ENCODE results near the gene TEX50. TPM values are rescaled to one million over a fixed set of nuclear protein-coding genes. Genes with fewer than 3 reads are reported as not detected.
A peak's percentile ranks its signal among the peaks of the same experiment; 100 is the strongest.
"Not testable (repeated sequence)": the region's sequence is repeated elsewhere in the genome, so short reads cannot be mapped to it uniquely, and the experiment has no call there.

TEX50 gene
- total RNA-seq, 2 experiments from 2014 or later, result not detected

DNA sequence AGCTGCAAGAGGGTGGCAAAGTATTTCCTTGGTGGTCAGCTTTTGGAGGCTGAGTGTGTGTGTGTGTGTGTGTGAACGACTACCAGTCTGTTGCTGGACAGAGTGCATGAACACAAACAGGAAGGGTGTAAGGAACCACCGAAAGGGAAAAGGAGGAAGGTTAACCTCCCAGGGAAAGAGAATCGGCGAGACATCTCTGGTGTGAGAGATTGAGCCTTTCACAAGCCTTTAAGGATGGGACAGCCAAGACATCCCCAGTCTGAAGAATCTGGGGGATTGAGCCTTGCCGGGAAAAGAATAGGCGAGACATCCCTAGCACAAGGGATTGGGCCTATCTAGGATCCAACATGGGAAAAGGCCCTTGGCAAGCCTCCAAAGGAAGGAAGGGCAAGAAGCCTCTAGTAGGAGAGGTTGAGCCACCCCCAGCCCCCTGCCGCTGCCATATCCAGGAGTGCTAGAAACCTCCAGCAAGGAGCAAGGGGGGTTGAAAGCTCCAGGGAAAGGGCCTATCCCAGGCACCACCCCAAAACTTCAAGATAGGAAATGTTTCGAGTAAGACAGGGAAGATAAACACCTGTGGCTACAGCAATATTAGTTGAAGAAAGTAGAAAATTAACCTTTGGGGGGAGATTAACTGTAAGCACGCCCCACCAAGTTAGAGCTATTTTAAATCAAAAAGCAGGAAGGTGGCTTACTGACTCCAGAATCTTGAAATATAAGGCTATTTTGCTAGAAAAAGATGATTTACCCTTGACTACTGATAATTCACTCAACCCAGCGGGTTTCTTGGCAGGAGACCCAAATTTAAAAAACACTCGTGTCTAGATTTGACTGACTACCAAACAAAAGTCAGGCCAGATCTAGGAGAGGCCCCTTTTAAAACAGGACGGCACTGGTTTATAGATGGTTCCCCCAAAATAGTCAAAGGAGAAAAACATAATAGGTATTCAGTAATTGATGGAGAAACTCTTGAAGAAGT, 3.2 kb downstream of the TEX50 start:
- Mint-ChIP-seq H3K27me3 (no peaks in the 10 kb centered on the region), H3K36me3 (ENCODE audit: low read depth) (no peaks in the 10 kb centered on the region), H3K4me3 (no peak overlapping the region), H3K4me1 (peaks cover 2% of the 10 kb centered on the region), H3K27ac (no peak overlapping the region), H3K9me3 (peaks cover 6% of the 10 kb centered on the region)
- ChIA-PET CTCF (no interaction called here), POLR2A (no interaction called here)
- DNase-seq, result no peak

DNA sequence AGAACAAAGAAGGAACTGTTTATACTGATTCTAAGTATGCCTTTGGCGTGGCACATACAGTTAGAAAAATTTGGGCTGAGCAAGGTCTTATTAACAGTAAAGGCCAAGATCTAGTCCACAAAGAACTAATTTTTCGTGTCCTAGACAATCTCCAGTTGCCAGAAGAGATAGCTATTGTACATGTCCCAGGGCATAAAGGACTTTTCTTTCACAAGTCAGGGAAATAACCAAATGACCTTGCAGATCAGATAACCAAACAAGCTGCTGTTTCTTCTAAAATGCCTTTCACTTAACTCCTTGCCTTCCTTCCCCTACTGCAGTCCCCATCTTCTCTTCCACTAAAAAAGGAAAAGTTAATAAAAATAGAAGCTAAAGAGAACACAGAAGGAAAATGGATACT, 4.0 kb downstream of the TEX50 start:
- peaks cover 6% of the 10 kb centered on the region for H3K9me3 Mint-ChIP-seq

DNA sequence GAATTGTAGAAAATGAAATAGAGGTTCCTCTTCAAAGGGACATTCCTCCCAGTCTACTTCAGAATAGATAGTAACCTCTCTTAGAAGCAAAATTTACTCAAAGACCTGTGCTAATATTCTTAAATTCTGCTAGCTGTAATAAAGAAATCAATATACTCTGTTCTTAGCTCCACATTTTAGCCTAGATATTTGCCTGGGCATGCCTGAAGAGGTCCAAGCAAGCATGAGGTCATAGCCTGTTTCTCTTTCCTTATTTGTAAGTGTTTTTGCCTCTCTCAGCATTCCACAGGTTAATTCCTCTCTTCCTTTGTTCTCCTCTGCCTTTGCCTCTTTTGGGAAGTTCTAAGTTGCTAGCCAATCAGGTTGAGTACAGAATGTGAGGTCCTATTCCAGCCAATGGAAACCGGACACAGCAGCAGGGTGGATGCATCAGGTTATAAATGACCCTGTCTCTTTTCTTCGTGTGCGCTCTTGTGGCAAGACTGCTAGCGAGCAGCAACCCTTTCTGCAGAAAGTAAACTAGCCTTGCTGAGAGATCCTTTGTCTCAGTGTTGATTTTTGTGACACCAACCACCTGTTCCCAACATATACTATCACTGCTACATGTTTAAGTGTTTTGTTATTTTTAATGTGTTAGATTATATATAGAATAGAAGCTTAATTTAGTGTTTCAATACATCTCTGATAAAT, 7.5 kb downstream of the TEX50 start:
- H3K4me3 Mint-ChIP-seq; H3K36me3 Mint-ChIP-seq (ENCODE audit: low read depth); POLR2A ChIA-PET; H3K4me1 Mint-ChIP-seq; H3K27me3 Mint-ChIP-seq; H3K9me3 Mint-ChIP-seq; H3K27ac Mint-ChIP-seq; DNase-seq: not testable (repeated sequence)
- CTCF ChIA-PET, result interaction anchor here (0.7 kb wide), 1 partner anchor 65 kb away, joined by 3 read pairs; no protein-coding TSS in a partner anchor

More for the DNA sequence above, 4.0 kb downstream of the TEX50 start:
- Mint-ChIP-seq H3K4me1 (peaks cover 2% of the 10 kb centered on the region), H3K27me3 (no peaks in the 10 kb centered on the region), H3K4me3 (no peak overlapping the region), H3K36me3 (ENCODE audit: low read depth) (no peaks in the 10 kb centered on the region), H3K27ac (no peak overlapping the region)
- ChIA-PET POLR2A (no interaction called here), CTCF (no interaction called here)
- DNase-seq, result no peak

DNA sequence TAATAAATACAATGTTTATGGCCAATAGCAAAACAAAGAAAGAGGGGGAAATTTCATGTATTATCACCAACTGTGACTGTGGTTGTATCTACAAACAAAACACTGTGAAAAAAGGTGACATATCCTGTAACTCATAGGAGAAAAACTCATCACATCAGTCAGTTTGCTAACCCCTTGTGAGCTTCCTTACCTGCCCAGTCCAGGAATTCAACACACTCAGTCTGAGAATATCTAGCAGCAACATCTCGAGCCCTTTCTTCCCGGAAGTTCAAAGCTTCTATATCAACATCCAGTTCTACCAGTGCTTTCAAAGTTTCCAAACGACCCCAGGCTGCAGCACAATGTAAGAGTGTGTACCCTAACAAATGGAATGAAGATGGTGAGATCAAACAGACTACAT, 11.5 kb downstream of the TEX50 start:
- H3K27me3 Mint-ChIP-seq, result peaks cover 1% of the 10 kb centered on the region
- peaks cover 3% of the 10 kb centered on the region for H3K9me3 Mint-ChIP-seq
- ChIA-PET POLR2A (no interaction called here), CTCF (no interaction called here)
- no peak overlapping the region for H3K4me3 Mint-ChIP-seq
- no peak overlapping the region for H3K27ac Mint-ChIP-seq
- no peaks in the 10 kb centered on the region for H3K36me3 Mint-ChIP-seq (ENCODE audit: low read depth)
- no peak for DNase-seq
- H3K4me1 Mint-ChIP-seq, result peaks cover 2% of the 10 kb centered on the region

DNA sequence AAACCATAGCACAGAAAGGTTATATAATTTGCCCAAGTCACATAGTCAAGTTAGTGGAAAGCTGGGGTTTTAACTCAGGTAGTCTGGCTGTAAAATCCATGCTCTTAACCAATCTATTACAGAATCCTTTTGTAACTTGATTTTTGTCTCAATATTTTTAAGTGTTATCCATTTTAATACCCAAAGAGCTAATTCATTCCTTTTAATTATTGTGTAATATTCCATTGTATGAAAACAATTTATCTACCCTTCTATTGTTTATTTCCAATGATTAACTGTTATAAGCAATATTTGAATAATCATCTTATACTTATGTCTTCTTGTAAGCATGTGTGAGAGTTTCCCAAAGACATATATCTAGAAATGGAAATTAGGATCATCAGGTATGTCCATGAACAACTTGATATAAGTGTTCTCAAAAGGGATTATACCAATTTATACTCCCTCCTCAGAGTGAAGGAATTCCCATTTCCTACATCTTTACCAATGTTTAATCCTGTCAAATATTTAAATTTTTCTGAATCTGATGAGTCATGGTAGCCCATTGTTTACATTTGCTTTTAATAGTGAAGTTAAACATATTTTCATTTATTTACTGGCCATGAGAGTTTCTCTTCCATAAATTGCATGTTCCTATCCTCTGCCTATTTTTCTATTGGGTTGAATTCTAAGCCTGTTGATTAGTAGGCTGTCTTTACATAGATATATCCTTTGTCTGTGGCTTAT, 13.9 kb downstream of the TEX50 start:
- Mint-ChIP-seq H3K27ac (no peak overlapping the region), H3K4me1 (no peaks in the 10 kb centered on the region), H3K36me3 (ENCODE audit: low read depth) (no peaks in the 10 kb centered on the region), H3K27me3 (peaks cover 18% of the 10 kb centered on the region), H3K9me3 (peaks cover 2% of the 10 kb centered on the region), H3K4me3 (no peak overlapping the region)
- DNase-seq, result no peak
- ChIA-PET POLR2A (no interaction called here), CTCF (no interaction called here)

DNA sequence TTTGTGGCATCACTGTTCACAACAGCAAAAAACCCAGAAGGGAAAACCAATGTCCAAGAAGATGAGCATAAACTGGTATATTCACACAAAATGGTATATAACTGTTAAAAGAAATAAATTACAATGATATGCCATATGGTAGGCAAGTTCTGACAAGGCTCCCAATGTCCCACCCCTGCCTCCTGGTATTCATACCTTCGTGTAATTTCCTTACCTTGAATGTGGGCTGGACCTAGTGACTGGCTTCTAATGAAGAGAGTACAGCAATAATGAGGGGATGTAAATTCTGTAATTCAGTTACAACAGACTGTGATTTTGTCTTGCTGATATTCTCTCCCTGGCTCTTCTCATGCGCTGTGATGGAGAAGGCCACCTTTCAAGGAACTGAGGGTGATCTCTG, 25.2 kb downstream of the TEX50 start:
- ChIA-PET POLR2A (no interaction called here), CTCF (no interaction called here)
- H3K27me3 Mint-ChIP-seq, result peaks cover 5% of the 10 kb centered on the region
- no peaks in the 10 kb centered on the region for H3K36me3 Mint-ChIP-seq (ENCODE audit: low read depth)
- H3K9me3 Mint-ChIP-seq, result peaks cover 2% of the 10 kb centered on the region
- no peak for DNase-seq
- no peak overlapping the region for H3K27ac Mint-ChIP-seq
- no peak overlapping the region for H3K4me3 Mint-ChIP-seq
- H3K4me1 Mint-ChIP-seq, result no peaks in the 10 kb centered on the region

DNA sequence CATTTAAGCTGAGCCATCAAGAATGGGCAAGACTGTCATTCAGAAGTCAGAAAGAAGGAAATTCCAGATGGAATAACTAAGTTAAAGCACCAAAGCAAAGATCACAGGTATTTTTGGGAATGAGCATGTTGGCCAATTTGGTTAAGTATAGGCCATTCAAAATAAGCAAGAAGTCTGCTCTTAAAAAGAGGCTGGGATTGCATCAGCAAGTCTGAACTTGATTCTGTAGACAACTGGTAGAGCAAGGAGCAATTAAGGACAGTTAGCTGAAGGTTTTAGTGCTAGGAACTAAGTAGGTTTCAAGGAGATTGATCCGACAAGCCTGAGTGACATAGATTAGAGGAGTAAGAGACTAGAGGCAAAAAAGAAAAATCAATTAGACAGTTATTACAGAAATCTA, 26.1 kb downstream of the TEX50 start:
- ChIA-PET CTCF (no interaction called here), POLR2A (no interaction called here)
- Mint-ChIP-seq H3K27me3 (peaks cover 5% of the 10 kb centered on the region), H3K27ac (no peak overlapping the region), H3K36me3 (ENCODE audit: low read depth) (no peaks in the 10 kb centered on the region), H3K4me1 (no peaks in the 10 kb centered on the region), H3K4me3 (no peak overlapping the region), H3K9me3 (no peaks in the 10 kb centered on the region)
- no peak for DNase-seq

DNA sequence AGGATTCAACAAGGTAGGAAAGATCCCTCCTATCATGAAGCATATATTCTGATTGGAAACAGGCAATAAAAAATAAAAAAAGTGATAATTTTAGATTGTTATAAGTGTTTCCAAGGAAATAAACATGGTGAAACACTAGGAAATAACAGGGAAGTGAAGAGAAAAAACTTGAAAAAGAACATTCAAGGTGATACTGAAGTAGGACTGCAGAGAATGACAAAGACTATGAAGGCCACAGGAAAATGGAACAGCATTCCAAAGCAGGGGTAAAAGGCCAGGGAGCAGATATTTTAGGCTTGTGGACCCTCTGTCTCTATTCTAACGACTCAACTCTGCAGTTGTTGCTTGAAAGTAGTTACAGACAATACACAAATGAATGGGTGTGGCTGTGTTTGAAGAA, 26.6 kb downstream of the TEX50 start:
- POLR2A ChIA-PET, result no interaction called here
- H3K36me3 Mint-ChIP-seq (ENCODE audit: low read depth), result no peaks in the 10 kb centered on the region
- H3K9me3 Mint-ChIP-seq, result no peaks in the 10 kb centered on the region
- DNase-seq, result no peak
- H3K27ac Mint-ChIP-seq, result no peak overlapping the region
- CTCF ChIA-PET, result no interaction called here
- no peak overlapping the region for H3K4me3 Mint-ChIP-seq
- no peaks in the 10 kb centered on the region for H3K4me1 Mint-ChIP-seq
- peaks cover 5% of the 10 kb centered on the region for H3K27me3 Mint-ChIP-seq

DNA sequence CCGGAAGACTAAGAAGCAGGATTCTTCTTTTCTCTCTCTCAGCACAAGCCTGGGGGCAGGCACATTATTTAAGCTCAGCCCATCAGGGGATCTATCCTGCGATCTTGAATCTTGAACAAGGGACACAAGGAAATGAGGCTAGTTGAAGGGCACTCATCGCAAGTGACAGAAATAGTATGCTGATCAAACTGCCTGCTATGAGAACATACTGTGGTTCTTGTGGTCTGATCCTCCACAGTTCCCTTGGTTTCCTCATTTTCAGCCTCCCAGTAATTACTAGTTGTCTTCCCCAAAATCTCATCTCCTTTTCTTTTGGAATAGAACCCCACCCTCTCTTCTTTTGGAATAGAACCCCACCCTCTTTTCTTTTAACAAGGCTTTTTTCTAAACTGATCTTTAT, 28.0 kb downstream of the TEX50 start:
- Mint-ChIP-seq H3K4me1 (no peaks in the 10 kb centered on the region), H3K9me3 (no peaks in the 10 kb centered on the region), H3K4me3 (no peak overlapping the region), H3K36me3 (ENCODE audit: low read depth) (no peaks in the 10 kb centered on the region), H3K27me3 (peaks cover 11% of the 10 kb centered on the region), H3K27ac (no peak overlapping the region)
- POLR2A ChIA-PET, result no interaction called here
- CTCF ChIA-PET, result no interaction called here
- DNase-seq, result no peak

DNA sequence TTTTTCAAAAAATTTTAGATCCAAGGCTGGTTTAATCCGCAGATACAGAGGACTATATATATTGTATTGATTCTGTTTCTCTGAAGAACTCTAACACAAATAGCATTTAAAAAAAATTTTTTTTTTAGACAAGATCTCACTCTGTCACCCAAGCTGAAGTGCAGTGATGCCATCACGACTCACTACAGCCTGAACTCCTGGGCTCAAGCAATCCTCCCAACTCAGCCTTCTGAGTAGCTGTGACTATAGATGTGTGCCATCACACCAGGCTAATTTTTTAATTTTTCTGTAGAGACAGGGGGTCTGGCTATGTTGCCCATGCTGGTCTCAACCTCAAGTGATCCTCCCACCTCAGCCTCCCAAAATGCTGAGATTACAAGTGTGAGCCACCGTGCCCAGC, 31.5 kb downstream of the TEX50 start:
- H3K27ac Mint-ChIP-seq, result no peak overlapping the region
- peaks cover 9% of the 10 kb centered on the region for H3K4me1 Mint-ChIP-seq
- CTCF ChIA-PET, result interaction anchor here (1.3 kb wide), 1 partner anchor 237 kb away, joined by 4 read pairs; no protein-coding TSS in a partner anchor
- no peaks in the 10 kb centered on the region for H3K36me3 Mint-ChIP-seq (ENCODE audit: low read depth)
- peaks cover 34% of the 10 kb centered on the region for H3K27me3 Mint-ChIP-seq
- H3K9me3 Mint-ChIP-seq, result no peaks in the 10 kb centered on the region
- no peak for DNase-seq
- POLR2A ChIA-PET, result no interaction called here
- no peak overlapping the region for H3K4me3 Mint-ChIP-seq

DNA sequence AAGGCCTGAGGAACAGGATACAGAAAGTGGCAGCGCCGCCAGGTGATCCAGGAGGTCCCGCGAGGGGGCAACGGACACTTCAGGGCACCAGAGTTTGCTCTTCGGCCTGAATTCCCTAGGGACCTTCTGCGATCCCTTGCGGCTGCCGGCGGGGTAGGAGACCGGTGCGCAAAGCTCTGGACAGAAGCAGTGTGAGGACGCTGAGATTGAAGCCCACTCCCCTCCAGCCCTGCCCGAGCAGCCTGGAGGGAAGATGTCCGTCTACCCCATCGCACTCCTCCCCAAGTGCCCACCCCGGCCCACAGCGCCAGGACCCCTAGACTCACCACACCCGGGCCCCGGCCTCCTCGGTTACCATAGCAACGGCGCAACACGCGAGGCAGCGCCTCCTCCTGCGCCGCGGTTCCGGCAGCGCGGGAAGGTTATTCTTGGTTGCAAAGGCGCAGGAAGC, 34.4 kb downstream of the TEX50 start, which contains the start of gene ANKRD45:
TSS of gene ANKRD45 (minus strand) at position 361 of the 451 bp plus-strand sequence. CDS start 10,433 bp downstream, outside the sequence.
- CTCF ChIA-PET, result no interaction called here
- Mint-ChIP-seq H3K9me3 (no peaks in the 10 kb centered on the region), H3K36me3 (ENCODE audit: low read depth) (no peaks in the 10 kb centered on the region), H3K27ac (no peak within 1 kb of the TSS), H3K4me3 (no peak within 1 kb of the TSS), H3K4me1 (peaks cover 9% of the 10 kb centered on the region), H3K27me3 (peaks cover 29% of the 10 kb centered on the region)
- DNase-seq, result peak; percentile 20
- POLR2A ChIA-PET, result no interaction called here

DNA sequence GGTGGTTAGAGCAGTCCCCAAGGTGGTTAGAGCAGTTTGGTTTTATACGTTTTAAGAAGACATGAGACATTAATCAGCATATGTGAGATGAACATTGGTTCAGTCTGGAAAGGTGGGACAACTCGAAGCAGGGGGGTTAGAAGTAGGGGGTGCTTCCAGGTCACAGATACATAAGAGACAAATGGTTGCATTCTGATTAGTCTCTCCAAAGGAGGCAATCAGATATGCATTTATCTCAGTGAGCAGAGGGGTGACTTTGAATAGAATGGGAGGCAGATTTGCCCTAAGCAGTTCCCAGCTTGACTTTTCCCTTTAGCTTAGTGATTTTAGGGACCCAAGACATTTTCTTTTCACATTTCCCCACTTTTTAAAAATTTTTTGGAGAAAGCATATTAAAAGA, 39.4 kb downstream of the TEX50 start:
- H3K27me3 Mint-ChIP-seq, result peaks cover 11% of the 10 kb centered on the region
- H3K27ac Mint-ChIP-seq; CTCF ChIA-PET; H3K9me3 Mint-ChIP-seq; H3K4me3 Mint-ChIP-seq; H3K36me3 Mint-ChIP-seq (ENCODE audit: low read depth); POLR2A ChIA-PET; DNase-seq; H3K4me1 Mint-ChIP-seq: not testable (repeated sequence)

DNA sequence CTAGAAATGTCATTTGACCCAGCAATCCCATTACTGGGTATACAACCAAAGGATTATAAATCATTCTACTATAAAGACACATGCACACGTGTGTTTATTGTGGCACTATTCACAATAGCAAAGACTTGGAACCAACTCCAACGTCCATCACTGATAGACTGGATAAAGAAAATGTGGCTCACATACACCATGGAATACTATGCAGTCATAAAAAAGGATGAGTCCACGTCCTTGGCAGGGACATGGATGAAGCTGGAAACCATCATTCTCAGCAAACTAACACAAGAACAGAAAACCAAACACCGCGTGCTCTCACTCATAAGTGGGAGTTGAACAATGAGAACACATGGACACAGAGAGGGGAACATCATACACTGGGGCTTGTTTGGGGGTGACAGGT, 45.0 kb downstream of the TEX50 start:
- DNase-seq; CTCF ChIA-PET; H3K27ac Mint-ChIP-seq; H3K36me3 Mint-ChIP-seq (ENCODE audit: low read depth); H3K27me3 Mint-ChIP-seq; H3K9me3 Mint-ChIP-seq; H3K4me3 Mint-ChIP-seq; POLR2A ChIA-PET; H3K4me1 Mint-ChIP-seq: not testable (repeated sequence)
